Activated CD4-positive, alpha-beta memory T cell treated with anti-CD3 and anti-CD28 coated beads, Interleukin-2, amount 10 ng/mL, durations not matched to agents 7 days and 5 days (primary cell): Measurements from ENCODE around the gene NEDD4L. TPM values are rescaled to one million over a fixed set of nuclear protein-coding genes. Genes with fewer than 3 reads are reported as not detected.

Experiments
- CTCF ChIA-PET: fragments of 350-600 bp; sonication (Branson Sonifier 250); formaldehyde crosslinking; loops from one replicate; lab custom pipeline; 2021; ENCODE audit warnings: antibody characterized with exemption, inconsistent platforms; lab: Charles Lee
- POLR2A ChIA-PET: fragments of 350-600 bp; sonication (Branson Sonifier 250); formaldehyde crosslinking; loops from one replicate; lab custom pipeline; 2021; ENCODE audit warnings: antibody characterized with exemption; lab: Charles Lee
- DNase-seq: peaks from one replicate; pipeline ENCODE4 v3.0.0-alpha.2; 2020
- H3K27ac Mint-ChIP-seq: one replicate; pipeline ENCODE4 v1.8.0; 2021; ENCODE audit warnings: mild to moderate bottlenecking, mixed read lengths
- H3K27me3 Mint-ChIP-seq: one replicate; pipeline ENCODE4 v1.8.0; 2021; ENCODE audit warnings: mixed read lengths
- H3K36me3 Mint-ChIP-seq: one replicate; pipeline ENCODE4 v1.8.0; 2021; ENCODE audit warnings: low read depth, mixed read lengths
- H3K4me1 Mint-ChIP-seq: one replicate; pipeline ENCODE4 v1.8.0; 2021; ENCODE audit warnings: mixed read lengths
- H3K4me3 Mint-ChIP-seq: one replicate; pipeline ENCODE4 v1.8.0; 2021; ENCODE audit warnings: mild to moderate bottlenecking, mixed read lengths
- H3K9me3 Mint-ChIP-seq: one replicate; pipeline ENCODE4 v1.8.0; 2021; ENCODE audit warnings: mixed read lengths
- total RNA-seq, 2 experiments: library from RNA; stranded (reverse); gene quantifications; one replicate each; pipeline ENCODE4 v1.2.3, GENCODE V29; 2021

NEDD4L gene
- total RNA-seq, 2 experiments from 2014 or later, result 4.6 to 5.8 TPM

DNA sequence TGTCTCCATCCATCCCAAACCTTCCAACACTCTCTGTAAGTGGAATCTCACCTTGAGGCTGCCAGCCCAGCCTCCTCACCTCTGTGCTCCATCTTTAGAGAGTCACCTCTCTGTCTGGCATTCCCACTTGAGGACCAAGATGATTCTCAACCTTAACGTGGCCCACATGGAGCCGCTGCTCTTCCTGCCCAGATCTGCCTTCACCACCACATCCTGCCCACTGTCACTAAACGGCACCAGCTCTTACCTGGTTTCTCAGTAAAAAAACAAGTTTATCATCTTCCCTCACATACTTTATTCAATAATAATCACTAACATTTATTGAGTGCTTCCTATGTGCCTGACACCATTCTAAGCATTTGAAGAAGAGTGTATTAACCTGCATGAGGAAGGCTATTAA is 80.4 kb downstream of the NEDD4L start:
- H3K36me3 Mint-ChIP-seq, result no peaks in the 10 kb centered on the region
- H3K4me3 Mint-ChIP-seq, result no peak overlapping the region
- H3K27me3 Mint-ChIP-seq, result peaks cover 3% of the 10 kb centered on the region
- ChIA-PET POLR2A (no interaction called here), CTCF (interaction anchor here (0.6 to 1.5 kb wide), 5 partner anchors 9 to 504 kb away, joined by 3 to 6 read pairs (median 4); partner anchors contain the start of gene NEDD4L)
- H3K9me3 Mint-ChIP-seq, result no peaks in the 10 kb centered on the region
- H3K4me1 Mint-ChIP-seq, result peaks cover 5% of the 10 kb centered on the region
- DNase-seq, result no peak
- H3K27ac Mint-ChIP-seq, result no peak overlapping the region

DNA sequence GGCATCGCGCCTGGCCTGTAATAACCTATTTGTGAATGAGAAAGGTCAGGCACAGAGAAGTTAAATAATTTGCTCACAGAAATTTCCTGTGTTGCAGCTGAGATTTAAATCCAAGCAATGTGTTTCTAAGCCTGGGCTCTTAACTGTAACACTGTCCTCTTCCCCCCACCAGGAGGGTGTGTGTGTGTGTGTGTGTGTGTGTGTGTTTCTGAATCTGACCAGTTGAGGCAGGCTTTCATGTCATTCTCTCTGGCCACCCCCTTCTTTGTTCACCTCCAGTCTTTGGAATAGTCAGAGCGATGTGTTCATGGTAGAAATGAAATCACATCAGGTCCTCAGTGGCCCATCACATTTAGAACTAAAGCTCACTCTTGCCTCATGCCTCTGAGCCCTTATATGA is 81.2 kb downstream of the NEDD4L start:
- Mint-ChIP-seq H3K36me3 (no peaks in the 10 kb centered on the region), H3K27me3 (peaks cover 3% of the 10 kb centered on the region), H3K4me3 (no peak overlapping the region), H3K27ac (no peak overlapping the region), H3K9me3 (no peaks in the 10 kb centered on the region), H3K4me1 (peaks cover 5% of the 10 kb centered on the region)
- ChIA-PET CTCF (interaction anchor here (0.6 to 0.7 kb wide), 2 partner anchors 35 to 166 kb away, joined by 3 to 4 read pairs; no protein-coding TSS in a partner anchor), POLR2A (no interaction called here)
- no peak for DNase-seq

DNA sequence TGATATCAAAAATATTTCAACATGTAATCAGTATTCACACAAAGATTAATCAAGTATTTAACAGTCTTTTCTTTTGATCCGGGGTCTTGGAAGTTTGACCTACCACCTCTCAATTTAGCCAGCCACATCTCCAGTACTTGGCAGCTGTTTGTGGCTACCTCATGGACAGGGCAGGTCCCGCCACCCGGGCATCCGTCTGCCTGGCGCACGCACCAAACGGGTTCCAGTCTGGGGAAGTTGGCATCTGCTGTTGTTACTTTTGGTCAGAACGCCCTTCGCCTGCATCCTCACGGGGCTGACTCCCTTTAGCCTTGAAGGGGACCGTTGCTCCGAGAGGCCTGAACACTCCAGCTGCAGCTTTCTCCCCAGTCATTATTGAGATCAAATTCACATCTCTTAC is 81.7 kb downstream of the NEDD4L start:
- peaks cover 3% of the 10 kb centered on the region for H3K27me3 Mint-ChIP-seq
- no peak for DNase-seq
- H3K27ac Mint-ChIP-seq, result no peak overlapping the region
- no peak overlapping the region for H3K4me3 Mint-ChIP-seq
- POLR2A ChIA-PET, result no interaction called here
- CTCF ChIA-PET, result interaction anchor here (0.6 kb wide), 1 partner anchor 36 kb away, joined by 4 read pairs; no protein-coding TSS in a partner anchor
- no peaks in the 10 kb centered on the region for H3K9me3 Mint-ChIP-seq
- peaks cover 5% of the 10 kb centered on the region for H3K4me1 Mint-ChIP-seq
- H3K36me3 Mint-ChIP-seq, result no peaks in the 10 kb centered on the region

DNA sequence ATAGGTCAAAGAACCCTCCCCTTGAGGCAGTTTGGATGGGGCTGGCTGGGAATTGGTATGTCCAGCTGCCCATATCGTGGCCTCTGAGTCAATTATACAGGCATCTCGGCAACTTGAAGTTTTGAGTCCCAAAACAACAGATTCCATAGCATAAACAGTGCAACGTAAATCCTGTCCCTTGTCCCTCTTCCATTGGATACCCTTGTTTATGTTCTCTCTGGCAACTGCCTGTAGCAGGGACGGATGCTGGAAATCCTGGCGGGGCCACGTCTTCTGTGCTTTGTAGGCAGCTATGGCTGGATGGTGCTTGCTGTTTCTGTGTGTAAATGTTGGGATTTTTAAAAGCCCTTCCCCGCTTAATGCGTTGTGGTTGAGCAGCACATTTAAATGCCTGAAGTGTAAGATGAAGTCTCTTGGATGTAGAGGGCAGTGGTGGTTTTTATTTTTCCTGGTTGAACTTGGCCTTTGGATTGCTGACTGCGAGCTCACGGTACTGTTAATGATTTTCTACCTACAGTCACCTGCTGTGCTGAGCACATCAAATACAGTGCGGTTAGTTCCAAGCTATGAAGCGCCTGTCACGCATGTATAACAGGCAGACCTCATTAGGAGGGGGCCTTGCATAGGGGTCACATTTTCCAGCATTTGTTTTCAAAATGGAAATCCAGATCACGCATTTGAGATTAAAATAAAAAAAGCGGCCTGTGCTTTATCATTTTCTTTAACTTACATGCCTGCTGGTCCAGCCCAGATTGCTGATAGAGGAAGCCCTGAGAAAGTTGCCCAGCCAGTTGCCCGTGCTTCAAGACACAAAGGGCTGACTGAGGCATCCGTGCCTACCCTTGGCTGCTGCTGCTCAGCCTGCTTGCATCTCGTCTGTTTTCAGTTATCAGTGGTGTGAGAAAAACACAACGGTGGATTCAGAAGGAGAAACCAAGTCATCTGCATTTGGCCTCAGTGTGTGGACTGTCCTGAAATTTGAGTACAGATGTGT is 84.7 kb downstream of the NEDD4L start:
- CTCF ChIA-PET, result no interaction called here
- H3K9me3 Mint-ChIP-seq, result no peaks in the 10 kb centered on the region
- no peak for DNase-seq
- H3K27me3 Mint-ChIP-seq, result no peaks in the 10 kb centered on the region
- H3K4me1 Mint-ChIP-seq, result peaks cover 5% of the 10 kb centered on the region
- H3K4me3 Mint-ChIP-seq, result no peak overlapping the region
- no peaks in the 10 kb centered on the region for H3K36me3 Mint-ChIP-seq
- POLR2A ChIA-PET, result no interaction called here
- H3K27ac Mint-ChIP-seq, result no peak overlapping the region

DNA sequence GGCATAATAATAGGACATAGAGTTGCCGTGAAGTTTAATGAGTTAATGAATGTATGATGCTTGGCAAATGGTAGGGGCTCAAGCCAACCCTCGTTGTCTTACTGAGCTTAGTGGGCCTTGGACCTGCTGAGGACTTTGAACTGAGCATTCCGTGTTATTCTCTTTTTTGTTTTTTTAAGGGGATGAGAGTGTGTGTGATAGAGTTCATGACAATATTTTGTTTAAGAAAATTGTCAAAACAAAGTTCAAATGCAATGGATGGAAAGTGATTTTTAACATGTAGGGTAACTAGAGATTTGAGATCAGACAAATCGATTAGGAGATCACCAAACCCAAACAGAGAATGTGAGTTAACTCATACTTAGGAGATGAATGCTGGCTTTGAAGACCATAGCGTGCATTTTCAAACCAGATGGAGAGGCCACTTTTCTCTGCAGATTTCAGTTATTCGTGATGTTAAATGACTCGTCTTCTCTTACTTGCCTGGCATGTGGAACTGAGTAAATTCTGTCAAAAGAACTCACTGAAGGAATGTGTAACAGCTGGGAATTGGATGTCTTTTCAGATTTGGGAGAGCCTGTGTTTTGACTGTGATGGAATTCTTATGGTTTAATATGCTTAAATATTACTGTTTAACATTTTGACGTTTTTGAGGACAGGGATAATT is 88.7 kb downstream of the NEDD4L start:
- Mint-ChIP-seq H3K27me3 (peaks cover 16% of the 10 kb centered on the region), H3K9me3 (no peaks in the 10 kb centered on the region), H3K36me3 (no peaks in the 10 kb centered on the region), H3K27ac (no peak overlapping the region), H3K4me1 (peaks cover 11% of the 10 kb centered on the region), H3K4me3 (no peak overlapping the region)
- no peak for DNase-seq
- ChIA-PET CTCF (interaction anchor here (1.4 kb wide), 1 partner anchor 8 kb away, joined by 4 read pairs; no protein-coding TSS in a partner anchor), POLR2A (no interaction called here)

DNA sequence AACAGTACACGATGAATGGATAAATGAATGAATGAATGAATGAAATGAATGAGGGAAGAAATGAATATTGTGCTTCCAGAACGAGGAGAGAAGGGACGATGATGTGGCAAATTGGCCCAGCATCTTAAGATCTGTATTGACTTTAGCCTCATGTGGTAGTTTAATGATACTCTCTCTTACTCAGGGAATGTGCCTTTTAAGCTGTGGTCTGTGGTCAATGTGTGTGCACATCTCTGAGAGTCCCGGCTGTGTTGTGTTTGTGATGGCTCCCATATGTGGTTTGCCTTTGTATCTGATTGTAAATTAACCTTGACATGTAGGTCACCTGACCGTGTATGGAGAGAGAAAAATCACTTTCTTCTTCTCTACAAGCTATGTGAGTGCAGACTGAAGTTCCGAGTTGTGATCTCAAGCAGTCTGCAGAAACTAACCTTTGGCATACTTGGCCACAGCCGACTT is 91.2 kb downstream of the NEDD4L start:
- H3K27me3 Mint-ChIP-seq, result peaks cover 19% of the 10 kb centered on the region
- no peaks in the 10 kb centered on the region for H3K9me3 Mint-ChIP-seq
- no peak overlapping the region for H3K4me3 Mint-ChIP-seq
- ChIA-PET POLR2A (no interaction called here), CTCF (interaction anchor here (0.6 to 2.9 kb wide), 9 partner anchors 11 to 433 kb away, joined by 3 to 9 read pairs (median 3); partner anchors contain the start of gene NEDD4L)
- H3K27ac Mint-ChIP-seq, result no peak overlapping the region
- DNase-seq, result no peak
- H3K36me3 Mint-ChIP-seq, result no peaks in the 10 kb centered on the region
- H3K4me1 Mint-ChIP-seq, result peaks cover 13% of the 10 kb centered on the region

DNA sequence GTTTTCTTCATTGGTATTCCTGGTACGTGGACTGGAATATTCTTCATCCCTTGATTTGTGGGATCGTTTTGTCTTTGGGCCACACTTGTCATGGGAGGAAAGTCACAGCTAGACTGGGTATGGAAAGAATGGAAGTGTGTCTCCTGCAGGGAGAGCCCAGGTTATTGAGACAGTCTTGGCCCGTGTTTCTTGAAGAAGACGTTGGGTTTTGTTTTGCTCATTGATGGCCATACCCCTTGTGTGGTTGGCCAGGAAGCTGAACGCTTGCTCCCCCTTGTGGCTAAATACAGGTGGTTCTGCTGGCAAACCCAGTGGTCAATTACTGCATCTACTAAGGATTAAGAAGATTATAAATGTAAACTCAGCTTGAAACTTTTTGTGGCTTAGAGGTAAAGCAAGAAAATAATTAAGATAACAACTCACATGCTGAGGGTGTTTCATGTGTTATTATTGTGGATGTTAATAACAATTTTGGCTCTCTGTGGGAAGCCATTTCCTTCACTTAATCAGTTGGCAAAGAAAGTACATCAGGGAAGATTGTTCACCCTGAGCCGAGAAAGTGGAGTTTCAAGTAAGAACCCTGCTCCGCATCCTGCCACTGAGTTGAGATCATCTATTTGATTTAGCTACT is 91.8 kb downstream of the NEDD4L start:
- peak; percentile 57 for DNase-seq
- no peaks in the 10 kb centered on the region for H3K36me3 Mint-ChIP-seq
- ChIA-PET CTCF (interaction anchor here (1.0 to 2.9 kb wide), 7 partner anchors 11 to 254 kb away, joined by 3 to 9 read pairs (median 3); partner anchors contain the start of gene NEDD4L), POLR2A (no interaction called here)
- H3K27ac Mint-ChIP-seq, result peak overlapping the region; percentile 5
- H3K4me3 Mint-ChIP-seq, result no peak overlapping the region
- no peaks in the 10 kb centered on the region for H3K9me3 Mint-ChIP-seq
- H3K27me3 Mint-ChIP-seq, result peaks cover 19% of the 10 kb centered on the region
- H3K4me1 Mint-ChIP-seq, result peaks cover 13% of the 10 kb centered on the region

DNA sequence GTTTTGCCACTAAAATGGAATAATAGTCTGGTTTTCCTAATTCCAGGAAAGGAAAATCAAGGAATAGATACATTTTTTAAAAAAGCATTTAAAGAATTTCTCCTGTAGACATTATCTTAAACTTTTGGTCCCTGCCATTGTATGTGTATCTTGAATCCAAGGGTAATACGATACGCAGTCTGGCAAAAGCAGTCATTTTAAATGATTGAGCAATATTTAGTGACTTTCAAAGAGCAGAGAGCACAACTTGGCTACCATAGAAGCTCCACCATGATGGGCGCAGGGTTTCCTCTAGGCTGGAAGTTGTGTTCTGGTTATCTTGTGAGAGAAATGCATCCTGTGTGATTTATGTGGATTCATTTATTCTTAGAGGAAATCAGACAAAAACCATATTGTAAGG is 92.9 kb downstream of the NEDD4L start:
- no peak for DNase-seq
- POLR2A ChIA-PET, result no interaction called here

DNA sequence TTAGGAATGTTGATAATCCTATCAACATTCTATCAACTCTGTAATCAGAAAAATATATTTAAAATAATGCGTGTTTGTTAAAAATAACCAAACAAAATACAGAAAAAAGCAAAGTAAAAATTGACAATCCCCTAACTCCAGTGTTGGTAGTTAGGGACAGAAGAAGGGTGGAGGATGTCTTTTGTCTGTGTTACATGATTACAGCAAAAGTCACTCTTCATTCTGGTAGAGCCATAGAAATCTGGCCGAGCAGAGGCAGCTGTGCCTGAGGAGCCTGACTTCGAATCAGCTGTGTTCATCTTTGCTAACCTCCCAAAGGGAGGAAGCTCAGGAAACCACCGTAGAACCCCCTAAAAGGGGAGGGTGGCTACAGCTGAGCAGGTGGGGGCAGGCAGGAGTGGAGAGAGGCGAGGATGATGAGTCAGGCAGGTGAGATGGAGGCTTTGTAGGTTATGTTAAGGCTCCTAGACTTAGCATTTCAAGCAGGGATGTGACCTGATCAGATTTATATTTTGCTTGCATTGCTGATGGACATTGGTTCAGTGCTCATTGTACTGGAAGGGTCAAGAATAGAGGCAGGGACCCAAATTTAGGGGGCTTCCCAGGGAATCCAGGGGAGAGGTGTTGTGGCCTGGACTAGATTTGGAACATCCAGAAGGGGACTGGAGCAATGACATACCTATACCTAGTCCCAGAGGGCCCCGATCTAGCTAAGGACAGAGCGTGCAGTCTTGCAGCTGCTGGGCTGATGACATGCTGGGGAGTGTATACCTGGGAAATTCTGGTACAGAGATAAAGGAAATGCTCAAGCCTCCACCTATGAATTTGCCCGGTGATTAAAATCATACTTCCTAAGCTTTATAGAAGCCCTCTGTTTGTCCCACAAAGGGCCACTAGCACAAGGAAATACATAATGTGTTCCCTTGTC is 95.7 kb downstream of the NEDD4L start:
- Mint-ChIP-seq H3K9me3 (no peaks in the 10 kb centered on the region), H3K4me1 (peaks cover 13% of the 10 kb centered on the region), H3K4me3 (no peak overlapping the region), H3K27me3 (peaks cover 18% of the 10 kb centered on the region), H3K36me3 (no peaks in the 10 kb centered on the region), H3K27ac (no peak overlapping the region)
- DNase-seq, result no peak
- CTCF ChIA-PET, result no interaction called here
- POLR2A ChIA-PET, result no interaction called here

More for the DNA sequence above, 92.9 kb downstream of the NEDD4L start:
- Mint-ChIP-seq H3K9me3 (no peaks in the 10 kb centered on the region), H3K36me3 (no peaks in the 10 kb centered on the region), H3K4me1 (peaks cover 13% of the 10 kb centered on the region), H3K27ac (no peak overlapping the region), H3K27me3 (peaks cover 19% of the 10 kb centered on the region), H3K4me3 (no peak overlapping the region)
- CTCF ChIA-PET, result interaction anchor here (1.0 to 2.9 kb wide), 4 partner anchors 10 to 255 kb away, joined by 3 to 9 read pairs (median 3); no protein-coding TSS in a partner anchor

DNA sequence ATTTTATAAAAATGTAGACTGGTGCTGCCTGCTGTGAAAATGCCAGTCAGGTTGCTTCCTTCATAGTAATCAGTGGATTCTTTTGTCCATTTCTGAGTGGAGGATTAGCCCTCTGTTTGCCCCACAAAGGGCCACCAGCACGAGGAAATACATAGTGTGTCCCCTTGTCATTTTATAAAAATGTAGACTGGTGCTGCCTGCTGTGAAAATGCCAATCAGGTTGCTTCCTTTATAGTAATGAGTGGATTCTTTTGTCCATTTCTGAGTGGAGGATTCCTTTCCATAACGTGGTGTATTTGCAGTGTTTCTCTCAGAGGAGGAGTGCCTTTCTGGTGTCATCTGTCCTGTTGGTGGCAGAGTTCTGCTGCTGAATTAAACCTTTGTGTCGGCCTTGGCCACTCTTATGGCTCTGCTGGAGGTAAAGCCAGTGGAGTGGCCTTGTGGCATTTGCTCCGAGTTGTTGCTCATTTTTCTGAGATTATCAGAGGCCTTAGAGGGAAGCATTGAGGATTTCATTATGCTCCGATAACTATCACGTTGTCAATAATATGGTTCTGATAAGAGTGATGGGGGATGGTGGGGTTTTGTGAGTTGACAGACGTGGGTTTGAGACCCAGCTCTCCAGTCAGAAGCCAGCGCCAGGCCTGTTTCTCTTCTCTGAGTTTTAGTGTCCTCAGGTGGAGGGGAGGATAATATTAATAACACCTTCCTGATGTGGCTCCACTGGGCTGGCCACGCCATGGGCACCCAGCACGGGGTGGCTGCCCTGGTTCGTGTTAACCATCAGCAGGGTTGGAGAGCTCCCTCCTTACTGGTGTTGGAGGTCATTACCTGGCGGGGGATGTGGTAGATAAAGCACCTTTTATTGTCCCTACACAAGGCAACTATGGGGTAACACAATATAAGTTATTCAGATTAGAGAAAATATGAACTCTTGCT is 96.6 kb downstream of the NEDD4L start:
- DNase-seq, result no peak
- H3K4me1 Mint-ChIP-seq, result peaks cover 5% of the 10 kb centered on the region
- H3K4me3 Mint-ChIP-seq, result no peak overlapping the region
- no peaks in the 10 kb centered on the region for H3K36me3 Mint-ChIP-seq
- ChIA-PET POLR2A (no interaction called here), CTCF (no interaction called here)
- no peak overlapping the region for H3K27ac Mint-ChIP-seq
- H3K9me3 Mint-ChIP-seq, result no peaks in the 10 kb centered on the region
- peaks cover 11% of the 10 kb centered on the region for H3K27me3 Mint-ChIP-seq

DNA sequence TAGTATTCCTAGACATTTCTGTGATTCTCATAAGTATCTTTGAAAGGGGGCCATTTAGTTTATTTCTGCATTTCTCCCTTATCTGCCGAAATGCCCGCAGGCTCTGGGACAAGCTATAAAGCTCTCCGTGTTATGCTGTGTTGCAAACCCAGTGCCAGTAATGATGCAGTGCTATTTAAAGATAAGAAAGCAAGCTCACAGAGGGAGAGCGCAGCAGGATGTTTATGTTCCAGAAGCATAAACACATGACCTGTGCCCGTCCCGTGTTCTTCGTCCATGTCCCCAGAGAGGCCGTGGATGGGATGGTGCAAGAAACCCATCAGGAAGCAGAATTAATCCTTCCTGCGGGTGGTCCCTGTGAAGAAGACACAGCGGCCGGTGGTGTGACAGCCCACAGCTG is 99.4 kb downstream of the NEDD4L start:
- POLR2A ChIA-PET, result no interaction called here

More for the DNA sequence above, 99.4 kb downstream of the NEDD4L start:
- no peak overlapping the region for H3K4me3 Mint-ChIP-seq
- H3K27ac Mint-ChIP-seq, result no peak overlapping the region
- no peaks in the 10 kb centered on the region for H3K36me3 Mint-ChIP-seq
- no peak for DNase-seq
- peaks cover 2% of the 10 kb centered on the region for H3K4me1 Mint-ChIP-seq
- H3K27me3 Mint-ChIP-seq, result peaks cover 2% of the 10 kb centered on the region
- CTCF ChIA-PET, result interaction anchor here (0.8 to 1.6 kb wide), 3 partner anchors 22 to 100 kb away, joined by 3 to 4 read pairs (median 3); no protein-coding TSS in a partner anchor
- no peaks in the 10 kb centered on the region for H3K9me3 Mint-ChIP-seq
